ENCODE results near the gene PFKP. TPM values are rescaled to one million over a fixed set of nuclear protein-coding genes. Genes with fewer than 3 reads are reported as not detected.
A peak's percentile ranks its signal among the peaks of the same experiment; 100 is the strongest.

The PFKP gene
- total and polyA plus RNA-seq, 4 experiments from 2014 or later, result 62.4 to 83.6 (median 73.2) TPM

- H3K36me3 Mint-ChIP-seq, result peaks cover 78 to 85% of the 10 kb centered on the region in 2 donors
- Histone ChIP-seq H3K4me3 (ENCODE audit: low read length in 2 of 2) (no peak overlapping the region), H3K27ac (ENCODE audit: low read depth, low read length) (no peak overlapping the region), H3K36me3 (ENCODE audit: insufficient read depth, low read length) (peaks cover 70% of the 10 kb centered on the region), H3K27me3 (ENCODE audit: insufficient read depth, low read length) (no peaks in the 10 kb centered on the region), H3K9me3 (ENCODE audit: control insufficient read depth in 1 of 2, low read length in 2 of 2) (no peaks in the 10 kb centered on the region), H3K4me1 (ENCODE audit: insufficient read depth, low read length) (no peaks in the 10 kb centered on the region)
- intact Hi-C loops (cut with micrococcal nuclease), result no loop called here
- POLR2A ChIA-PET (ENCODE audit: partially characterized antibody), result no interaction called here
- H3K4me1 Mint-ChIP-seq, result peaks cover 0 to 6% (median under 1%) of the 10 kb centered on the region in 4 donors
- H3K9me3 Mint-ChIP-seq, result no peaks in the 10 kb centered on the region
- peak overlapping the region in 1 of 7 donors; percentile 41 for H3K27ac Mint-ChIP-seq
- H3K4me3 Mint-ChIP-seq, result no peak overlapping the region
- CTCF ChIA-PET (ENCODE audit: partially characterized antibody), result no interaction called here
- no peak for DNase-seq
- no peaks in the 10 kb centered on the region for H3K27me3 Mint-ChIP-seq
Measured at GRCh38 chr10:3162533-3162932, 95.2 kb downstream of the PFKP start.

GRCh38 chr10:3163879-3164278, 96.5 kb downstream of the PFKP start:
- Mint-ChIP-seq H3K27me3 (no peaks in the 10 kb centered on the region), H3K4me1 (peaks cover 0 to 4% (median 3%) of the 10 kb centered on the region in 4 donors), H3K27ac (no peak overlapping the region), H3K4me3 (no peak overlapping the region), H3K9me3 (no peaks in the 10 kb centered on the region), H3K36me3 (peaks cover 80 to 85% of the 10 kb centered on the region in 2 donors)
- Histone ChIP-seq H3K27ac (ENCODE audit: low read depth, low read length) (no peak overlapping the region), H3K36me3 (ENCODE audit: insufficient read depth, low read length) (peaks cover 67% of the 10 kb centered on the region), H3K4me1 (ENCODE audit: insufficient read depth, low read length) (no peaks in the 10 kb centered on the region), H3K9me3 (ENCODE audit: control insufficient read depth in 1 of 2, low read length in 2 of 2) (no peaks in the 10 kb centered on the region), H3K27me3 (ENCODE audit: insufficient read depth, low read length) (no peaks in the 10 kb centered on the region), H3K4me3 (ENCODE audit: low read length in 2 of 2) (no peak overlapping the region)
- ChIA-PET CTCF (ENCODE audit: partially characterized antibody) (interaction anchor here (1.5 kb wide), 1 partner anchor 11 kb away, joined by 3 read pairs; no protein-coding TSS in a partner anchor), POLR2A (ENCODE audit: partially characterized antibody) (no interaction called here)
- no peak for DNase-seq
- intact Hi-C loops (cut with micrococcal nuclease), result no loop called here

GRCh38 chr10:3165196-3165595, 97.8 kb downstream of the PFKP start:
- POLR2A ChIA-PET (ENCODE audit: partially characterized antibody), result no interaction called here
- peaks cover 76 to 84% of the 10 kb centered on the region in 2 donors for H3K36me3 Mint-ChIP-seq
- H3K27ac Mint-ChIP-seq, result no peak overlapping the region
- H3K27ac ChIP-seq (ENCODE audit: low read depth, low read length), result no peak overlapping the region
- peaks cover 0 to 8% (median 4%) of the 10 kb centered on the region in 4 donors for H3K4me1 Mint-ChIP-seq
- CTCF ChIA-PET (ENCODE audit: partially characterized antibody), result no interaction called here
- H3K9me3 Mint-ChIP-seq, result no peaks in the 10 kb centered on the region
- no peak overlapping the region for H3K4me3 ChIP-seq (ENCODE audit: low read length in 2 of 2)
- H3K4me1 ChIP-seq (ENCODE audit: insufficient read depth, low read length), result no peaks in the 10 kb centered on the region
- no peak for DNase-seq
- H3K36me3 ChIP-seq (ENCODE audit: insufficient read depth, low read length), result peaks cover 67% of the 10 kb centered on the region
- no peak overlapping the region for H3K4me3 Mint-ChIP-seq
- no peaks in the 10 kb centered on the region for H3K9me3 ChIP-seq (ENCODE audit: control insufficient read depth in 1 of 2, low read length in 2 of 2)
- H3K27me3 Mint-ChIP-seq, result no peaks in the 10 kb centered on the region
- no peaks in the 10 kb centered on the region for H3K27me3 ChIP-seq (ENCODE audit: insufficient read depth, low read length)
- intact Hi-C loops (cut with micrococcal nuclease), result no loop called here

- ChIA-PET CTCF (ENCODE audit: partially characterized antibody) (no interaction called here), POLR2A (ENCODE audit: partially characterized antibody) (no interaction called here)
- H3K4me1 ChIP-seq (ENCODE audit: insufficient read depth, low read length), result peaks cover 12% of the 10 kb centered on the region
- H3K9me3 Mint-ChIP-seq, result no peaks in the 10 kb centered on the region
- peaks cover 67% of the 10 kb centered on the region for H3K36me3 ChIP-seq (ENCODE audit: insufficient read depth, low read length)
- intact Hi-C loops (cut with micrococcal nuclease), result no loop called here
- H3K27ac Mint-ChIP-seq, result no peak overlapping the region
- H3K27ac ChIP-seq (ENCODE audit: low read depth, low read length), result no peak overlapping the region
- H3K9me3 ChIP-seq (ENCODE audit: control insufficient read depth in 1 of 2, low read length in 2 of 2), result no peaks in the 10 kb centered on the region
- no peaks in the 10 kb centered on the region for H3K27me3 Mint-ChIP-seq
- peaks cover 71 to 74% of the 10 kb centered on the region in 2 donors for H3K36me3 Mint-ChIP-seq
- H3K4me1 Mint-ChIP-seq, result peaks cover under 1 to 22% (median 8%) of the 10 kb centered on the region in 4 donors
- H3K4me3 ChIP-seq (ENCODE audit: low read length in 2 of 2), result no peak overlapping the region
- H3K27me3 ChIP-seq (ENCODE audit: insufficient read depth, low read length), result no peaks in the 10 kb centered on the region
- no peak for DNase-seq
- H3K4me3 Mint-ChIP-seq, result no peak overlapping the region
Measured at GRCh38 chr10:3166496-3167290, 99.3 kb downstream of the PFKP start.

- DNase-seq, result no peak
- Mint-ChIP-seq H3K27ac (no peak overlapping the region), H3K9me3 (no peaks in the 10 kb centered on the region), H3K4me3 (no peak overlapping the region), H3K27me3 (no peaks in the 10 kb centered on the region), H3K36me3 (peaks cover 65 to 70% of the 10 kb centered on the region in 2 donors), H3K4me1 (peaks cover 8 to 22% (median 11%) of the 10 kb centered on the region in 4 donors)
- intact Hi-C loops (cut with micrococcal nuclease), result no loop called here
- ChIA-PET POLR2A (ENCODE audit: partially characterized antibody) (no interaction called here), CTCF (ENCODE audit: partially characterized antibody) (no interaction called here)
- H3K4me1 ChIP-seq (ENCODE audit: insufficient read depth, low read length), result peaks cover 16% of the 10 kb centered on the region
- no peak overlapping the region for H3K4me3 ChIP-seq (ENCODE audit: low read length in 2 of 2)
- H3K27me3 ChIP-seq (ENCODE audit: insufficient read depth, low read length), result no peaks in the 10 kb centered on the region
- peaks cover 61% of the 10 kb centered on the region for H3K36me3 ChIP-seq (ENCODE audit: insufficient read depth, low read length)
- no peaks in the 10 kb centered on the region for H3K9me3 ChIP-seq (ENCODE audit: control insufficient read depth in 1 of 2, low read length in 2 of 2)
- H3K27ac ChIP-seq (ENCODE audit: low read depth, low read length), result no peak overlapping the region
Measured at GRCh38 chr10:3167611-3168330, 100.4 kb downstream of the PFKP start.

GRCh38 chr10:3169271-3169670, 101.9 kb downstream of the PFKP start:
- CTCF ChIA-PET (ENCODE audit: partially characterized antibody), result no interaction called here
- H3K36me3 Mint-ChIP-seq, result peaks cover 53 to 57% of the 10 kb centered on the region in 2 donors

GRCh38 chr10:3169673-3170072, 102.3 kb downstream of the PFKP start:
- peaks cover 16% of the 10 kb centered on the region for H3K4me1 ChIP-seq (ENCODE audit: insufficient read depth, low read length)
- H3K4me1 Mint-ChIP-seq, result peaks cover 10 to 22% (median 15%) of the 10 kb centered on the region in 4 donors
- no peak overlapping the region for H3K4me3 ChIP-seq (ENCODE audit: low read length in 2 of 2)
- H3K9me3 ChIP-seq (ENCODE audit: control insufficient read depth in 1 of 2, low read length in 2 of 2), result no peaks in the 10 kb centered on the region
- no peak for DNase-seq
- peaks cover 52 to 57% of the 10 kb centered on the region in 2 donors for H3K36me3 Mint-ChIP-seq
- no peak overlapping the region for H3K27ac ChIP-seq (ENCODE audit: low read depth, low read length)
- no peaks in the 10 kb centered on the region for H3K27me3 Mint-ChIP-seq
- no peak overlapping the region for H3K27ac Mint-ChIP-seq
- H3K4me3 Mint-ChIP-seq, result no peak overlapping the region
- H3K27me3 ChIP-seq (ENCODE audit: insufficient read depth, low read length), result no peaks in the 10 kb centered on the region
- CTCF ChIA-PET (ENCODE audit: partially characterized antibody), result no interaction called here
- H3K9me3 Mint-ChIP-seq, result no peaks in the 10 kb centered on the region
- intact Hi-C loops (cut with micrococcal nuclease), result no loop called here
- H3K36me3 ChIP-seq (ENCODE audit: insufficient read depth, low read length), result peaks cover 47% of the 10 kb centered on the region
- POLR2A ChIA-PET (ENCODE audit: partially characterized antibody), result no interaction called here

More at GRCh38 chr10:3169271-3169670, 101.9 kb downstream of the PFKP start:
- Histone ChIP-seq H3K27me3 (ENCODE audit: insufficient read depth, low read length) (no peaks in the 10 kb centered on the region), H3K36me3 (ENCODE audit: insufficient read depth, low read length) (peaks cover 49% of the 10 kb centered on the region), H3K4me3 (ENCODE audit: low read length in 2 of 2) (no peak overlapping the region), H3K9me3 (ENCODE audit: control insufficient read depth in 1 of 2, low read length in 2 of 2) (no peaks in the 10 kb centered on the region), H3K27ac (ENCODE audit: low read depth, low read length) (no peak overlapping the region), H3K4me1 (ENCODE audit: insufficient read depth, low read length) (peaks cover 16% of the 10 kb centered on the region)
- Mint-ChIP-seq H3K4me1 (peaks cover 10 to 22% (median 15%) of the 10 kb centered on the region in 4 donors), H3K27me3 (no peaks in the 10 kb centered on the region), H3K9me3 (no peaks in the 10 kb centered on the region), H3K4me3 (peak overlapping the region in 1 of 8 donors; percentile 36), H3K27ac (no peak overlapping the region)
- intact Hi-C loops (cut with micrococcal nuclease), result no loop called here
- DNase-seq, result no peak
- POLR2A ChIA-PET (ENCODE audit: partially characterized antibody), result no interaction called here

All from CD4-positive, alpha-beta memory T cell (primary cell).